Measurements from ENCODE around the gene UBAP1L.
"Not testable (repeated sequence)": the region's sequence is repeated elsewhere in the genome, so short reads cannot be mapped to it uniquely, and the experiment has no call there.

UBAP1L gene

DNA sequence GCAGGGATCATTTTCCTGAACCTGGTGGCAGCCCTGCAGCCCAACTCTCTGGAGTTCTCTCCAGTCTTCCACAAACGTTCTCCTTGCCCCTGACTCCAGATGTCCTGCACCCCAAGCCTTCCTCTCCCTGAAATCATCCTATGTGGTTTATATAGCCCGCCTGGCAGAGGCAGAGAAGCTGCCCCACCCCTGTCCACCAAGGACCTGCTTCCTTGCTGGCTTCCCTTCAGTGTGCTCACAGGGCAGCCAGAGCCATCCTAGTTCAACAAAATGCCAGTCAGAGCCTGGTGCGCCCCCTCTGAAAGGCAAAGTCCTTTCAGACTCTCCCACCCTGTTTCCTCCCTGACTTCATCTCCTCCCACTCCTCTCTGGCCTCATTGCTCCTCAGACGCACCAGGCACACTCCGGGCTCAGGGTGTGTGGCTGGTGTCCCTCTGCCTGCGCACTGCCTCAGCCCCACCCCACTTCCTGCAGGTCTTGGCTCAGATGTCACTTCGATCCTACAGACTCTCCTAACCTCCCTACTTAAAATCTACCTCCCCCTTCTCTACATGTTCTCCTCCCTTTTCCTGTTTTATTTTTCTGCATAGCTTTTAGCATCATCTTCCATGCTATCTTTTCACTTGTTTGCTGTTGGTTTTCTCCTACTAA lies 32.6 kb downstream of the UBAP1L start:
- DNase-seq = no peak

DNA sequence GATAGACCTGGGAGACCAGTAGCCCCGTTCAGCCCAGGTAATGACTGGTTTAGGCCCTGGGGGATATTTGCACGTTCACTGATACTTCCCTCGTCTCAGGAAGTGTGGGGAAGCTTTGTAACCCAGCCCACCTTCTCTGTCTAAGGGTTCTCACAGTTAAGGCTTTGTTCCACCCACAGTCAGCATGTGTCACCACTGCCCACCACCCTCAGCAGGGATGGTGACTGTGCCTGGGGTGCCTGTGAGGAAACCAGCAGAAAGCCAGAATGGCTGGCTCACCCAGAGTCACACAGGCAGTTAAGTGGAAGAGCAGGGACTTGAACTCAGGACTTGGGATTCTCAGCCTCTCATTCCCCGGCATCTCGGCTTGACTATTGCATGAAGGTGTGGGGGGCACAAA lies 33.2 kb downstream of the UBAP1L start:
- DNase-seq = no peak

DNA sequence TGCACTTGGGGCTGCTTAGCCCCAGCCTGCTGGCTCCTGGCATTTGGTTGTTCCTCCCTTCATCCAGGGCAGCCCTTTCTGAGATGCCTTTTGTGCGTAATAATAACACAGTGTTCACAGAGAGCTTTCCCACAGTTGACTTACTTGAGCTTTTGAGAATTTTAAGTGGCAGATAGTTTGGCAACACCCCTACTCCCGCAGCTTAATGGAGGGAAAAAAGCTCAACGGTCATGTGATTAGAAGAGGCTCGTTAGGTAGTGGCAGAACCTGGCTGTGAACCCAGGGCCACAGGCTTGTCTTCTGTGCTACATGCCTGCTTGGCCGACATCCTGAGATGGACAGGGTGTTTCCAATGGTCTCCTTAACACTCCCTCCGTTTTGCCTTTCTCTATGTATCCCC lies 33.7 kb downstream of the UBAP1L start:
- DNase-seq = no peak

DNA sequence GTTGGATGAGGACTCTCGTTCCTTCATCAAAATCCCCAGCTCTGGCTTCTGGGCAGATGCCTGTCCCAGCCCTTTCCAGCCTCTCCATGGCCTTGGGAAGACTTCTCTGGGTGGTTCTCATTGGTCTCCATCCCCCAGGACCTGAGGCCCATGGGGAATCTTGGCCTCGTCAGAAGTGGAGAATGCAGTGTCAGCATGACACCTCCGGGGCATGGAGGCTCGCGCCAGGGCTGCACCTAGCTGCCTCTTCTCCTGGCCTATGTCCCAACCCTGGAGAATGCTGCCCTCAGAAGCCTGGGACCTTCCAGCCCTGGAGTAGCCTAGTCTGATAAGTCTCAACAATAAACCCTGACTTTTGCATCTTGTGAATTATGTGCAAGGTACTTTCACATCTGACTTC lies 35.4 kb downstream of the UBAP1L start:
- DNase-seq = no peak

DNA sequence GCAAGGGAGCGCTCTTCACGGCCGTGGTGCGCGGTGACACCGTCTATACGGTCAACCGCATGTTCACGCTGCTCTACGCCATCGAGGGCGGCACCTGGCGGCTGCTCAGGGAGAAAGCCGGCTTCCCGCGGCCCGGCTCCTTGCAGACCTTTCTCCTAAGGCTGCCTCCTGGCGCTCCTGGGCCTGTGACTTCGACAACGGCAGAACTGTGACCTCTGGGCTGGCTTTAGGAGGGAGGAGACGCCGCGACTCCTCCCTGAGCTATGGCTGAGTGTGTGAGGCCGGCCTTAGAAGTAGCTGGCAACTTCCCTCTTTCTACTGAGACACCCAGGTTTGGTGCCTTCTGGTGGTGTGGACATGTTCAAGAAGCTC lies 37.0 kb downstream of the UBAP1L start:
- DNase-seq = no peak

DNA sequence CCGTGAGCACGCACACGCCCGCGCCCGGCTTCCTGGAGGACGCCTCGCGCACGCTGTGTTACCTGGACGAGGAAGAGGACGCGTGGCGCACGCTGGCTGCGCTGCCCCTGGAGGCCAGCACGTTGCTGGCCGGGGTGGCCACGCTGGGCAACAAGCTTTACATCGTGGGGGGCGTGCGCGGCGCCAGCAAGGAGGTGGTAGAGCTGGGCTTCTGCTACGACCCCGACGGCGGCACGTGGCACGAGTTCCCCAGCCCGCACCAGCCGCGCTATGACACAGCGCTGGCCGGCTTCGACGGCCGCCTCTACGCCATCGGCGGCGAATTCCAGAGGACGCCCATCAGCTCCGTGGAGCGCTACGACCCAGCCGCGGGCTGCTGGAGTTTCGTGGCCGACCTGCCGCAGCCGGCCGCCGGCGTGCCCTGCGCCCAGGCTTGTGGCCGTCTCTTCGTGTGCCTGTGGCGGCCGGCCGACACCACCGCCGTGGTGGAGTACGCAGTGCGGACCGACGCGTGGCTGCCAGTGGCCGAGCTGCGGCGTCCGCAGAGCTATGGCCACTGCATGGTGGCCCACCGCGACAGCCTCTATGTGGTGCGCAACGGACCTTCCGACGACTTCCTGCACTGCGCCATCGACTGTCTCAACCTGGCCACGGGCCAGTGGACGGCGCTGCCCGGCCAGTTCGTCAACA lies 37.6 kb downstream of the UBAP1L start:
- no peak for DNase-seq

DNA sequence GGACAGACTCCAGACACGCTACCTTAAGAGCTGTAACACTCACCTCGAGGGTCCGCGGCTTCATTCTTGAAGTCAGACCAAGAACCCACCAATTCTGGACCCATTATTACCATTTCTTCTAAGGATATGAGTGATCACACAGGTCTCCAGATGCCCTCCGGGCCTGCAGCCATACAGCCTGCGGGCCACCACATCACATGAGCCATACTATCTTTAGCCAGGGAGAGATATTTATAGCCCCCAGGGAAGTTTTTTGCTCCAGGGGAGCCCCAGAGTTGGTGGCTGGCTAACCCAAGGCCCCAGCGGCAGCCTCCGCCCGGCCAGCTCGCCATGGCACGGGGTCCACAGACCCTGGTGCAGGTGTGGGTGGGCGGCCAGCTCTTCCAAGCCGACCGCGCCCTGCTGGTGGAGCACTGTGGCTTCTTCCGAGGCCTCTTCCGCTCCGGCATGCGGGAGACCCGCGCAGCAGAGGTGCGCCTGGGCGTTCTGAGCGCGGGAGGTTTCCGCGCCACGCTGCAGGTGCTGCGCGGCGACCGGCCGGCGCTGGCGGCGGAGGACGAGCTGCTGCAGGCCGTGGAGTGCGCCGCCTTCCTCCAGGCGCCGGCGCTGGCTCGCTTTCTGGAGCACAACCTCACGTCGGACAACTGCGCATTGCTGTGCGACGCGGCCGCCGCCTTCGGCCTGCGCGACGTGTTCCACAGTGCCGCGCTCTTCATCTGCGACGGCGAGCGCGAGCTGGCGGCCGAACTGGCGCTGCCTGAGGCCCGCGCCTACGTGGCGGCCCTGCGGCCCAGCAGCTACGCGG lies 38.3 kb downstream of the UBAP1L start, which contains the start of gene KBTBD13:
TSS of gene KBTBD13 (plus strand) at position 261 of the 805 bp plus-strand sequence. CDS start at position 331, 70 bp downstream.
- no peak for DNase-seq

DNA sequence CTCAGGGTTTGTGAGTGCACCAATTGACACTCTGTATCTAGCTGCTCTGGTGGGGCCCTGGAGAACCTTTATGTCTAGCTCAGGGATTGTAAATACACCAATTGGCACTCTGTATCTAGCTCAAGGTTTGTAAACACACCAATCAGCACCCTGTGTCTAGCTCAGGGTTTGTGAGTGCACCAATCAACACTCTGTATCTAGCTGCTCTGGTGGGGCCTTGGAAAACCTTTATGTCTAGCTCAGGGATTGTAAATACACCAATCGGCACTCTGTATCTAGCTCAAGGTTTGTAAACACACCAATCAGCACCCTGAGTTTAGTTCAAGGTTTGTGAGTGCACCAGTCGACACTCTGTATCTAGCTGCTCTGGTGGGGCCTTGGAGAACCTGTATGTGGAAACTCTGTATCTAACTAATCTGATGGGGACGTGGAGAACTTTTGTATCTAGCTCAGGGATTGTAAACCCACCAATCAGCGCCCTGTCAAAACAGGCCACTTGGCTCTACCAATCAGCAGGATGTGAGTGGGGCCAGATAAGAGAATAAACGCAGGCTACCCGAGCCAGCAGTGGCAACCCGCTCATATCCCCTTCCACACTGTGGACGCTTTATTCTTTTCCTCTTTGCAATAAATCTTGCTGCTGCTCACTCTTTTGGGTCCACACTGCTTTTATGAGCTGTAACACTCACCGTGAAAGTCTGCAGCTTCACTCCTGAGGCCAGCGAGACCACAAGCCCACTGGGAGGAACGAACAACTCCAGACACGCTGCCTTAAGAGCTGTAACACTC lies 39.2 kb downstream of the UBAP1L start:
- DNase-seq = not testable (repeated sequence)

DNA sequence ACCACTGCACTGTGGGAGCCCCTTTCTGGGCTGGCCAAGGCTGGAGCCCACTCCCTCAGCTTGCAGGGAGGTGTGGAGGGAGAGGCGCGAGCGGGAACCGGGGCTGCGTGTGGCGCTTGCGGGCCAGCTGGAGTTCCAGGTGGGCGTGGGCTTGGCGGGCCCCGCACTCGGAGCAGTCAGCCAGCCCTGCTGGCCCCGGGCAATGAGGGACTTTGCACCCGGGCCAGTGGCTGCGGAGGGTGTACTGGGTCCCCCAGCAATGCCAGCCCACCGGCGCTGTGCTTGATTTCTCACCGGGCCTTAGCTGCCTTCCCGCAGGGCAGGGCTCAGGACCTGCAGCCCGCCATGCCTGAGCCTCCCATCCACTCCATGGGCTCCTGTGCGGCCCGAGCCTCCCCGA lies 40.1 kb downstream of the UBAP1L start:
- not testable (repeated sequence) for DNase-seq

DNA sequence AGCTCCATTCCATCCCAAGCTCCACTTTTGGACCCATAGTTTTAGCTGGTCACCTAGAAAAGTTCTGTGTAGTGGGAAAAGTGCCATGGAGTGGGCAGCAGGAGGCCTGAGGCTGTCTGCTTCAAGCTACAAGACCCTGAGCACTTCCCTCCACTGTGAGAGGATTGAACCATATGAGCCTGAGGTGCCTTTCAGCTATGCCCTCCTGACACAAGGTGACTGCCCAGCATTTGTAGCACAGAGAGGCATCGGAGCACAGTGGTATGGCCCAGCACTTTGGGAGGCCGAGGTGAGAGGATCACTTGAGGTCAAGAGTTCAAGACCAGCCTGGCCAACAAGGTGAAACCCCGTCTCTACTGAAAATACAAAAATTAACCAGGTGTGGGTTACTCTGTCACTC lies 42.4 kb downstream of the UBAP1L start:
- DNase-seq = no peak

DNA sequence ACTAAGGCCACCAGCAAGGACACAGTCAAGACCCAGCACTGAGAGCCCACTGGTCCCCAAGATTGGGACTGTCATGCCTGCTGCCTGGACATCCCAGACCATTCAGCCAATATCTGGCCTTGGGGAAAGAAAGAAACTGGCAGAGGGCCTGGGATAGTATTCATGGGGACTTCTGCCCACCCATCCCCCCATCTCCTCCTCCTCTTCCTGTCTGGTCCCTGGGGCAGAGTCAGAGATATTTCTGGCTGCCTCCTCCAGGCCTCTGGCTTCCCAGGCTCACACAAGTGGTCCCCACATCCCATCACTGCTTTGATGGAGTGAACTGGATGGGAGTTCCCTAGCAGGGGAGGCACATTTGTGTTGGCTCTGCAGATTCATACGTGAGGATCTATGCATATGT lies 43.0 kb downstream of the UBAP1L start:
- no peak for DNase-seq

DNA sequence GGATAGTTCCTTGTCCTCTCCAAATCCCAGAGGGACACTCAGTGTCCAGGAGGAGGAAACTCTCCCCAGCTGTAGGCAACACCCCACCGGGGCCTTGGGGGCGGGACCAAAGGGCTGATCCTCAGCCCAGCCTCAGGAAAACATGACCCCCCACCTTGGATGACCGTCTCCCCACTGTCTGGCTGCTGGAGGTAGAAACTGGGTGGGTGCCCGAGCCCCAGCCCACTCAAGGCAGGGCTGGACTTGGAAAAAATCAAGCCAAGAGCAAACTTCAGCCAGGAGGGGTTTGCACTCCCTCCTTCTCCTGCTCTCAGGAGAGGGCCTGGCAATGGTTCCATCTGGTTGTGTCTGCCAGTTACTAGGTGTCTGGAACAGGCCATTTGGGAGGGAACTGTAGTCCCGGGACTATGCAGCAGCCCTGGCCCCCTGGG lies 43.6 kb downstream of the UBAP1L start:
- DNase-seq = no peak

DNA sequence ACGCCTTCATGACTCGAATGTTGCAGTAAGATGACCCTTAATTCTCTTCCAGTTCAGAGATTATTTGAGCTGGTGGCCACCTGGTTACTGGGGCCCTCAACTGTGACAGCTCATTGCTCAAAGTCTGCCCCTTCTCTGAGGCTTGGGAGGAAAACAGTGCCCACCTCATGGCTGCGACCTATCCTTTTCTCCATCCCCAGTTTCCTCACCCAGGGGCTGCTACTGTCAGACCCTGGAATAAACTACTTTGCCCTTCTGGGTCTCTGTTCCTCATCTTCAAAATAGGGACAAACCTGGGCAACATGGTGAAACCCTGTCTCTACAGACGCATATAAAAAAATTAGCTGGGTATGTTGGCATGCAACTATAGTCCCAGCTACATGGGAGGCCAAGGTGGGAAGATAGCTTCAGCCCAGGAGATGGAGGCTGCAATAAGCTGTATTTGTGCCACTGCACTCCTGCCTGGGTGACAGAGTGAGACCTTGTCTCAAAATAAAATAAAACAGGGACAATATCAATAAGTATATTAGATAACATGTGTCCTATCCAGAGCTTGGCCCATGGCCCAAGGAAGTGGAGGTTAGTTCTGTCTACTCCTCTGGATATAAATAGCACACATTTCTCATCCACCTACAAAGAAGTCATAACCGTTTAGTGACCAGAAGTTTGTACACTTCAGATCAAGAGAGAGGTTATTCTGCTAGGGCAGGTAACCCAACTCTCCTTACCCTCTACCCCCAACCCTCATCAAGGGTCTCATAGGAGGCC lies 45.0 kb downstream of the UBAP1L start:
- no peak for DNase-seq

DNA sequence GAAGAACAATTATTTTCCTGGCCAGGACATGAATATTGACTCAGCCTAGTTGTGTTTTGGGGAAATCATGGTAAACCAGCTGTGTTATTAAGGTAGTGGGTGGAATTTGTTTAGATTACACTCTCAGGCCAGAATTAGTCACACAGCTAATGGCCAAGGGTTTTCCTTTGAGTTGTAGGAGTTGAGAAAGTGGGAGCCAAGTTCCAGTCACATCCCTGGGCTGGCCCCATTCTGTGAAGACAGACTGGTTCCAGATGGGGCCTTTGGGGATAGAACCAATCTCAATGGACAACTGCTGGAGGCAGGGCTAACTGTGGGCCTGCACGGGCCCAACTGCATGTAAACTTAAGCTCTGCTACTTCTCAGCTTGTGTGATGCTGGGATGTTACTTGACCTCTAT lies 45.8 kb downstream of the UBAP1L start:
- DNase-seq = no peak

DNA sequence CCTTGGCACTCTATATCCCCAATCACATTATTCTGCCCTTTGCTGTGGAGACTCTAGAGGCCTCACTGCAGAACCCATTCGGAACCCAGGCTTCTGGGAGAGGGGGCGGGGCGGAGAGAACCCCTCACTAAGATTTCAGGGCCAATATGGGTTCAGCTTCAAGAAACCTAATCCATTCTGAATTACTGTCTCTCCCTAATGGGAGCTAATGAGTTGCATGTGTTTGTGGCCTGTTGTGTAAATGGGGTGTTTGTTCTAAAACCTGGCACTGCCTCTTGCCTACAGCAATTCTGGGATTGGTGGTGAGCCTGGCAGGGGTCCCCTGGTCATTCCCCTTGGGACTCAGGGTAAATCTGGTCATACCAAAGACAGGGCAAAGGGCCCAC lies 46.6 kb downstream of the UBAP1L start:
- DNase-seq = no peak

DNA sequence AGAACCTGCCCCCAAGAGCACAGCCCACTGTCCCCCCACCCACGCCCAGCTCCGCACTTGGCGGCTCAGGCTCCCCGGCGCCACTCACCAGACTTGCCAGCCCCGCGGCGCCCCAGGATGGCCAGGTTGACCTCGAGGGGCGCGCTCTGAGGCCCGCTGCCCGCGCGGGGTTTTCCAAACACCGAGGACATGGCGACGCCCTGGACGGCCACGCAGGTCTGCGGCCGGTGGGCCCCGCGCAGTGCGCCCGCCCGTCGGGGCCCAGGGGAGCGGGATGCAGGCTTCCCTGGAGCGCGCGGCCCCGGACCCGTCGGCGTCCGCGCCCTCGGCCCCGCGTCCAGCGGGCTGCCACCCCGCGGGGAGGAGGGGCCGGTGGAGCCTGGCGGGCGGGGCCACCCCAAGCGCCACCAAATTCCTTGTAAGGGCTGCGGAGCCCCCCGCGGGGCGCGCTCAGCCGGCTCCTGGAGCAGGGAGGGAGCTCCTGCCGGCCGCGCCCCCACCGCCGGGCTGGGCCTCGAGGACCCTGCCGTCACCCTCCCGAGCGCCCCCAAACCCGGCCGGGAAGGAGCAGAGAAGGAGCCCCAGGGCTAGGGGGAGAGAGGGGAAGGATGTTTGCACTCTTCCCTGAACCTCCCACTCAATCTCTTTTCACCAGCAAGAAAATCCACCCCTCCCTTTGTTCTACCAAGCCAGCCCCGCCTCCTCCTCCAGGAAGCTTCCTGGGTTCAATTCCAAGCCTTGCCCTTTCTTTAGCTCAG lies 47.2 kb downstream of the UBAP1L start, which contains the start of gene RASL12:
TSS of gene RASL12 (minus strand) at position 347 of the 758 bp plus-strand sequence. CDS start at position 191, 156 bp downstream.
- no peak for DNase-seq

DNA sequence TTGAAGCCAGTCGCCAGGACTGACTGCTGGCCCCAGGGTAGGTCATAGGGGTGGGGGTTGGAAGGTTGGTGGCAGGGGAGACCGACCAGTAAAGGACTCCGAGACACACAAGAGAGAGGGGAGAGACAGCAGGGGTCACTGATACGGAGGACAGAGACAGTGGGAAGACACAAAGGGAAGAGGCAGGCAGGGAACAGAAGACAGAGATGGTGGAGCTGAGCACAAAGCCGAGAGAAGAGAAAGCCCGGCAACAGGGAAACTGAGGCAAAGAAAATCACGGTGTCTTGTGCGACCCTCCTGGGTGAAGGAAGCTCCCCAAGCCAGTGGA lies 47.7 kb downstream of the UBAP1L start:
- no peak for DNase-seq

DNA sequence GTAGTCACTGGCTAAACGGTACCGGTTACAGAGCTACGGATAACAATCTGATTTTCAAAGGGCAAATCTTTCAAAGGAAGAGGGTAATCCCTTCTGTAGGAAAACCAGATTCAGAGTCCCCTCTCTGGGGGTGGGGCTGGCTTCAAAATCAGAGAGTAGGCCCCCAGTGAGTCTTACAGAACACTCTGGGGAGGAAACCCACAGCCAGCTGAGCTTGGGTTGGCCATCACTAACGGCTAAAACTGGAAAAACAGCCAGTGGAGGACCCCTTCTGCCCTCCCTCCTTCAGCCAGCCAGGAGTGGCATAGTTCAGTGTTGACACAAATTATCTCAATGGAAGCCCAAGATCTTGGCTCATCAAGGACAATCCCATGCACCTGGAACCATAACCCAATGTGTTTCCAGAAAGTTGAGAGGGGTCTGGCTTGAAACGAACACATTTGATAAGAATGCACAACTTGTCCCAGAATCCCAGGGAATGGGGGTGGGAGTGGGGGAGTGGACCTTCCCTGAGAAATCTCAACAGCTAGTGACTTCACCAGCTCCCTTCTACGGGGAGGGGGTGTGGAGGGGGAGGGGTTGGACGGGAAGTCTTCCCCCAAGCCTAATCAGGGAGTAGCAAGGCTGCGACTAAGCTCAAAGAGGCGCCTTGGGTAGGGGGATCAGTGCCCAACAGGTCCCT lies 48.2 kb downstream of the UBAP1L start:
- no peak for DNase-seq

DNA sequence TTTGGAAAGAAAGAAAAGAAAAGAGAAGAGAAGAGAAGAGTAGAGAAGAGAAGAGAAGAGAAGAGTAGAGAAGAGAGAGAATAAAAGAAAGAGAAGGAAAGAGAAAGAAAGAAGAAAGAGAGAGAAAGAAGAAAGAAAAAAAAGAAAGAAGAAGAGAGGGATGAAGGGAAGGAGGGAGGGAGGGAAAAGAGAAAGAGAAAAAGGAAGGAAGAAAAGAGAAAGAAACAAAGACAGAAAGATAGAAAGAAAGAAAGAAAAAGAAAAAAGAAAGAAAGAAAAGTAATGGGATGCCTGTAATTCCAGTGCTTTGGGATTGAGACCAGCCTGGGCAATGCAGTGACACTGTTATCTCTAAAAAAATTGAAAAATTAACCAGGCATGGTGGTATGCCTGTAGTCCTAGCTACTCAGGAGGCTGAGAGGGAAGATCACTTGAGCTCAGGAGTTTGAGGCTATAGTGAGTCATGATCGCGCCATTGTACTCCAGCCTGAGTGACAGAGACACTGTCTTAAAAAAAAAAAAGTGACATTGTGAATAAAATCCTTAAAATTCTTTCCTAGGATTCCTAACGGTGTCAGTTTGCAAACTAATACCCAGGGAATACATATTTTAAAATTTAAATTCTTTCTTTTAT lies 48.9 kb downstream of the UBAP1L start:
- DNase-seq = no peak

DNA sequence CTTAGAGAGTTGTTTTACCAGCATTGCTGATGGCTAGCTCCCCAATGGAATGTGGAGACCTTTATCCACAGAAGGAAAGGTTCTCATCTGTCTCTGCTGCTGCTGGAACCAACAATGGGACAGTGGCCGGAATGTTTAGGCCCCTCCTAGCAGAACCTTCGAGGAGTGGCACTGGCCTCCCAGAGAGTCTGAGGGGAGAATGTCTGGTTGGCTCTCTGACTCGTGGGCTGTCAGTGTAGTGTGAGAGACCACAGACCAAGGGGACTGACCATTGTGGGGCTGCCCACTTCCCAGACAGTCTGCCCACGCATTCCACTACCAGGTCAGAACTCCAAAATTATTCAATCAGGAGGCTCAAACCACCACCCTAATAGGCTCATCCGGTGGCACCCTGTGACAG lies 52.3 kb downstream of the UBAP1L start:
- no peak for DNase-seq
